HEK293 (cell line): ENCODE data around the gene SMC5.

Experiments used
- CTCF ChIA-PET: fragments of 350-600 bp; formaldehyde crosslinking; extraction: SDS; loops from one replicate; lab custom pipeline; 2021; ENCODE audit warnings: antibody characterized with exemption; lab: Yijun Ruan, JAX
- POLR2A ChIA-PET: fragments of 300-600 bp; formaldehyde crosslinking; extraction: SDS; loops from one replicate; lab custom pipeline; 2020; ENCODE audit warnings: antibody characterized with exemption, inconsistent platforms; lab: Yijun Ruan, JAX
- H3K27ac ChIP-seq: fragments of 200-500 bp; sonication (Bioruptor generic); 2 replicates; pipeline ENCODE4 v1.5.1; 2014; ENCODE audit warnings: low read depth, low read length, control low read depth, inconsistent platforms; ENCODE audit errors: extremely low read depth
- H3K36me3 ChIP-seq, 2 experiments: fragments of 200-500 bp in 1 of 2; sonication (Bioruptor generic) in 1 of 2; 1 replicate in 1 of 2; 2 replicates in 1 of 2; pipeline ENCODE4 v1.5.1; 2014 to 2017; ENCODE audit warnings: inconsistent platforms in 2 of 2, low read length in 2 of 2; ENCODE audit not compliant: control insufficient read depth in 2 of 2, insufficient read depth in 1 of 2
- H3K4me1 ChIP-seq: fragments of 200-500 bp; sonication (Bioruptor generic); 2 replicates; pipeline ENCODE4 v1.5.1; 2014; ENCODE audit warnings: mild to moderate bottlenecking, low read length, inconsistent platforms; ENCODE audit not compliant: control insufficient read depth, insufficient read depth
- H3K4me3 ChIP-seq: 2 replicates; pipeline ENCODE4 v1.5.1; 2011; ENCODE audit warnings: low read depth, mild to moderate bottlenecking, control low read depth, low read length, moderate library complexity
- H3K9me3 ChIP-seq: fragments of 200-500 bp; sonication (Bioruptor generic); 2 replicates; pipeline ENCODE4 v1.5.1; 2014; ENCODE audit warnings: low read depth, low read length, inconsistent platforms; ENCODE audit not compliant: control insufficient read depth, insufficient read depth
- BCL11A ChIP-seq: fragments of 450-650 bp; formaldehyde crosslinking; IDR thresholded peaks from 2 replicates; pipeline ENCODE4 v1.5.1; 2016; ENCODE audit warnings: low read depth, missing biosample characterization, missing genetic modification characterization
- BCL11B ChIP-seq: fragments of 450-650 bp; formaldehyde crosslinking; IDR thresholded peaks from 2 replicates; pipeline ENCODE4 v1.5.1; 2016; ENCODE audit warnings: low read depth, missing biosample characterization, missing genetic modification characterization
- MZF1 ChIP-seq: fragments of 450-650 bp; formaldehyde crosslinking; IDR thresholded peaks from 2 replicates; pipeline ENCODE4 v1.5.1; 2017; ENCODE audit warnings: missing biosample characterization, missing genetic modification characterization, borderline replicate concordance
- YY2 ChIP-seq: fragments of 450-650 bp; formaldehyde crosslinking; IDR thresholded peaks from 2 replicates; pipeline ENCODE4 v1.5.1; 2016; ENCODE audit warnings: missing biosample characterization, missing genetic modification characterization
- ZBTB8A ChIP-seq: fragments of 450-650 bp; formaldehyde crosslinking; IDR thresholded peaks from 2 replicates; pipeline ENCODE4 v1.5.1; 2016; ENCODE audit warnings: missing biosample characterization, missing genetic modification characterization
- ZFHX2 ChIP-seq: fragments of 450-650 bp; formaldehyde crosslinking; conservative IDR thresholded peaks from 2 replicates; pipeline ENCODE4 v1.5.1; 2016; ENCODE audit warnings: missing biosample characterization, missing genetic modification characterization
- ZFP3 ChIP-seq: fragments of 450-650 bp; formaldehyde crosslinking; IDR thresholded peaks from 2 replicates; pipeline ENCODE4 v1.5.1; 2016; ENCODE audit warnings: low read depth, missing biosample characterization, missing genetic modification characterization
- ZFP69B ChIP-seq: fragments of 450-650 bp; formaldehyde crosslinking; IDR thresholded peaks from 2 replicates; pipeline ENCODE4 v1.5.1; 2016; ENCODE audit warnings: missing biosample characterization, missing genetic modification characterization
- ZNF114 ChIP-seq: fragments of 450-650 bp; formaldehyde crosslinking; IDR thresholded peaks from 2 replicates; pipeline ENCODE4 v1.5.0; 2017; ENCODE audit warnings: missing biosample characterization, missing genetic modification characterization
- ZNF175 ChIP-seq: fragments of 450-650 bp; formaldehyde crosslinking; IDR thresholded peaks from 2 replicates; pipeline ENCODE4 v1.5.1; 2016; ENCODE audit warnings: missing biosample characterization, missing genetic modification characterization
- ZNF223 ChIP-seq: fragments of 450-650 bp; formaldehyde crosslinking; IDR thresholded peaks from 2 replicates; pipeline ENCODE4 v1.5.1; 2016; ENCODE audit warnings: missing biosample characterization, missing genetic modification characterization
- ZNF266 ChIP-seq: fragments of 450-650 bp; formaldehyde crosslinking; IDR thresholded peaks from 2 replicates; pipeline ENCODE4 v1.5.1; 2016; ENCODE audit warnings: missing biosample characterization, missing genetic modification characterization, low read depth
- ZNF274 ChIP-seq, 2 experiments: fragments of 200-500 bp in 1 of 2; fragments of 450-650 bp in 1 of 2; sonication (Bioruptor generic) in 1 of 2; formaldehyde crosslinking in 1 of 2; IDR thresholded peaks; 2 replicates each; pipeline versions ENCODE4 v1.5.1 to v1.6.1; 2014 to 2016; ENCODE audit warnings: borderline replicate concordance in 1 of 2, inconsistent platforms in 1 of 2, low read length in 1 of 2, missing biosample characterization in 1 of 2, missing genetic modification characterization in 1 of 2
- ZNF37A ChIP-seq: fragments of 450-650 bp; IDR thresholded peaks from 2 replicates; pipeline ENCODE4 v1.5.1; 2018; ENCODE audit warnings: missing biosample characterization, missing genetic modification characterization
- ZNF48 ChIP-seq: fragments of 450-650 bp; formaldehyde crosslinking; IDR thresholded peaks from 2 replicates; pipeline ENCODE4 v1.5.1; 2016; ENCODE audit warnings: missing biosample characterization, missing genetic modification characterization
- ZNF677 ChIP-seq: fragments of 450-650 bp; IDR thresholded peaks from 2 replicates; pipeline ENCODE4 v1.5.0; 2018; ENCODE audit warnings: missing biosample characterization, mild to moderate bottlenecking, missing genetic modification characterization, moderate library complexity
- ZNF747 ChIP-seq: fragments of 450-650 bp; formaldehyde crosslinking; IDR thresholded peaks from 2 replicates; pipeline ENCODE4 v1.5.1; 2016; ENCODE audit warnings: missing biosample characterization, missing genetic modification characterization
- ZNF777 ChIP-seq: fragments of 450-650 bp; formaldehyde crosslinking; IDR thresholded peaks from 2 replicates; pipeline ENCODE4 v1.5.1; 2017; ENCODE audit warnings: missing biosample characterization, missing genetic modification characterization, borderline replicate concordance
- TF ChIP-seq, protein P1 (sequence below): fragments of 450-650 bp; formaldehyde crosslinking; IDR thresholded peaks from 2 replicates; pipeline ENCODE4 v1.5.1; 2016; ENCODE audit warnings: missing biosample characterization, missing genetic modification characterization
- TF ChIP-seq, protein P2 (sequence below): fragments of 450-650 bp; formaldehyde crosslinking; IDR thresholded peaks from 2 replicates; pipeline ENCODE4 v1.5.1; 2016; ENCODE audit warnings: missing biosample characterization, missing genetic modification characterization
- TF ChIP-seq, protein P3 (sequence below): fragments of 450-650 bp; formaldehyde crosslinking; IDR thresholded peaks from 2 replicates; pipeline ENCODE4 v1.5.1; 2016; ENCODE audit warnings: missing biosample characterization, missing genetic modification characterization, low read depth
- TF ChIP-seq, protein P4 (sequence below): fragments of 450-650 bp; formaldehyde crosslinking; IDR thresholded peaks from 2 replicates; pipeline ENCODE4 v1.5.1; 2016; ENCODE audit warnings: missing biosample characterization, missing genetic modification characterization
- TF ChIP-seq, protein P5 (sequence below): fragments of 450-650 bp; formaldehyde crosslinking; conservative IDR thresholded peaks from 2 replicates; pipeline ENCODE4 v1.5.1; 2016; ENCODE audit warnings: low read depth, missing biosample characterization, missing genetic modification characterization

SMC5 gene

DNA sequence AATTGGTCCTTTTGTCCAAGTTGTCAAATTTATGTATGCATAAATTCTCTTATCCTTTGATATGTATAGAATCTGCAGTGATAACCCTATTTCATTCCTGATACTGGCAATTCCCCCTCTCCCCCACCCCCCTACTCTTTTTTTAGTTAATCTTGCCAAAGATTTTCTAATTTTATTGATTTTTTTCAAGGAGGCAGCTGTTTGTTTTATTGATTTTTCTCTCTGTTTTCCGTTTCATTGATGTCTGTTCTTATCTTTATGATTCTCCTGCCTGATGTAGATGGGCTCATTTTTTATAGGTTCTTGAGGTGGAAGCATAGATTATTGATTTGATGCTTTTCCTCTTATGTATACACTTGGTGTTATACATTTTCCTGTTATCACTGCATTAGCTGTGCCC is 34.4 kb downstream of the SMC5 start (continued):
- TF ChIP-seq, protein P1, sequence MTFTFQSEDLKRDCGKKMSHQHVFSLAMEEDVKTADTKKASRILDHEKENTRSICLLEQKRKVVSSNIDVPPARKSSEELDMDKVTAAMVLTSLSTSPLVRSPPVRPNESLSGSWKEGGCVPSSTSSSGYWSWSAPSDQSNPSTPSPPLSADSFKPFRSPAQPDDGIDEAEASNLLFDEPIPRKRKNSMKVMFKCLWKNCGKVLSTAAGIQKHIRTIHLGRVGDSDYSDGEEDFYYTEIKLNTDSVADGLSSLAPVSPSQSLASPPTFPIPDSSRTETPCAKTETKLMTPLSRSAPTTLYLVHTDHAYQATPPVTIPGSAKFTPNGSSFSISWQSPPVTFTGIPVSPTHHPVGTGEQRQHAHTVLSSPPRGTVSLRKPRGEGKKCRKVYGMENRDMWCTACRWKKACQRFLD = no peak
- TF ChIP-seq ZNF48 (no peak), ZNF114 (tag by site-specific recombination) (no peak), ZFP69B (tag by site-specific recombination) (no peak), YY2 (tag by site-specific recombination) (no peak)
- TF ChIP-seq, protein P2, sequence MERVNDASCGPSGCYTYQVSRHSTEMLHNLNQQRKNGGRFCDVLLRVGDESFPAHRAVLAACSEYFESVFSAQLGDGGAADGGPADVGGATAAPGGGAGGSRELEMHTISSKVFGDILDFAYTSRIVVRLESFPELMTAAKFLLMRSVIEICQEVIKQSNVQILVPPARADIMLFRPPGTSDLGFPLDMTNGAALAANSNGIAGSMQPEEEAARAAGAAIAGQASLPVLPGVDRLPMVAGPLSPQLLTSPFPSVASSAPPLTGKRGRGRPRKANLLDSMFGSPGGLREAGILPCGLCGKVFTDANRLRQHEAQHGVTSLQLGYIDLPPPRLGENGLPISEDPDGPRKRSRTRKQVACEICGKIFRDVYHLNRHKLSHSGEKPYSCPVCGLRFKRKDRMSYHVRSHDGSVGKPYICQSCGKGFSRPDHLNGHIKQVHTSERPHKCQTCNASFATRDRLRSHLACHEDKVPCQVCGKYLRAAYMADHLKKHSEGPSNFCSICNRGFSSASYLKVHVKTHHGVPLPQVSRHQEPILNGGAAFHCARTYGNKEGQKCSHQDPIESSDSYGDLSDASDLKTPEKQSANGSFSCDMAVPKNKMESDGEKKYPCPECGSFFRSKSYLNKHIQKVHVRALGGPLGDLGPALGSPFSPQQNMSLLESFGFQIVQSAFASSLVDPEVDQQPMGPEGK (tag by site-specific recombination) = no peak
- TF ChIP-seq, all 188 proteins: peak for 0

DNA sequence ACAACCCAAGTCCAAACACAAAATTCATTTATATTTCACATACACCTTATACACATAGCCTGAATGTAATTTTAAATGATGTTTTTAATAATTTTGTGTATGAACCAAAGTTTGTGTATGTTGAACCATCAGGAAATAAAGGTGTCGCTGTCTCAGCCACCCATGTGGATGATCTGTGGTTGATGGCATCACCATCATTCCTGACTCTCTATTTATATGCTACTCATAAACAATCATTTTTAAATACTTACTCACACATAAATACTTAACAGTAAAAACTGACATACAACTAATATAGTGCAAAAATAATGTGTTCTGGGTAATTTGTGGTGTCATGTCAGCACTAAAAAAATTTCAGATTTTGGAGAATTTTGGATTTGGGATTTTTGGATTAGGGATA is 38.4 kb downstream of the SMC5 start:
- H3K36me3 ChIP-seq = peaks cover 18 to 61% of the 10 kb centered on the region in 2 experiments
- H3K4me3 ChIP-seq = no peak overlapping the region
- no peak for TF ChIP-seq MZF1 (tag by site-specific recombination)
- TF ChIP-seq, protein P3, sequence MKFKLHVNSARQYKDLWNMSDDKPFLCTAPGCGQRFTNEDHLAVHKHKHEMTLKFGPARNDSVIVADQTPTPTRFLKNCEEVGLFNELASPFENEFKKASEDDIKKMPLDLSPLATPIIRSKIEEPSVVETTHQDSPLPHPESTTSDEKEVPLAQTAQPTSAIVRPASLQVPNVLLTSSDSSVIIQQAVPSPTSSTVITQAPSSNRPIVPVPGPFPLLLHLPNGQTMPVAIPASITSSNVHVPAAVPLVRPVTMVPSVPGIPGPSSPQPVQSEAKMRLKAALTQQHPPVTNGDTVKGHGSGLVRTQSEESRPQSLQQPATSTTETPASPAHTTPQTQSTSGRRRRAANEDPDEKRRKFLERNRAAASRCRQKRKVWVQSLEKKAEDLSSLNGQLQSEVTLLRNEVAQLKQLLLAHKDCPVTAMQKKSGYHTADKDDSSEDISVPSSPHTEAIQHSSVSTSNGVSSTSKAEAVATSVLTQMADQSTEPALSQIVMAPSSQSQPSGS (tag by site-specific recombination) = no peak
- TF ChIP-seq, protein P4, sequence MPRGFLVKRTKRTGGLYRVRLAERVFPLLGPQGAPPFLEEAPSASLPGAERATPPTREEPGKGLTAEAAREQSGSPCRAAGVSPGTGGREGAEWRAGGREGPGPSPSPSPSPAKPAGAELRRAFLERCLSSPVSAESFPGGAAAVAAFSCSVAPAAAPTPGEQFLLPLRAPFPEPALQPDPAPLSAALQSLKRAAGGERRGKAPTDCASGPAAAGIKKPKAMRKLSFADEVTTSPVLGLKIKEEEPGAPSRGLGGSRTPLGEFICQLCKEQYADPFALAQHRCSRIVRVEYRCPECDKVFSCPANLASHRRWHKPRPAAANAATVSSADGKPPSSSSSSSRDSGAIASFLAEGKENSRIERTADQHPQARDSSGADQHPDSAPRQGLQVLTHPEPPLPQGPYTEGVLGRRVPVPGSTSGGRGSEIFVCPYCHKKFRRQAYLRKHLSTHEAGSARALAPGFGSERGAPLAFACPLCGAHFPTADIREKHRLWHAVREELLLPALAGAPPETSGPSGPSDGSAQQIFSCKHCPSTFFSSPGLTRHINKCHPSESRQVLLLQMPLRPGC = no peak
- no peak for TF ChIP-seq ZNF777 (tag by site-specific recombination)
- TF ChIP-seq ZNF175 (tag by site-specific recombination) = no peak
- TF ChIP-seq ZNF266 (tag by site-specific recombination) = no peak
- no peak for TF ChIP-seq ZFHX2 (tag by site-specific recombination)
- no peak for TF ChIP-seq ZNF677 (tag by site-specific recombination)
- TF ChIP-seq ZFP3 (tag by site-specific recombination) = no peak
- CTCF ChIA-PET = interaction anchor here (0.7 kb wide), 2 partner anchors 651 to 1138 kb away, joined by 4 to 7 read pairs; no protein-coding TSS in a partner anchor
- no peak overlapping the region for H3K27ac ChIP-seq
- H3K9me3 ChIP-seq = no peaks in the 10 kb centered on the region
- H3K4me1 ChIP-seq = no peaks in the 10 kb centered on the region
- POLR2A ChIA-PET = no interaction called here

DNA sequence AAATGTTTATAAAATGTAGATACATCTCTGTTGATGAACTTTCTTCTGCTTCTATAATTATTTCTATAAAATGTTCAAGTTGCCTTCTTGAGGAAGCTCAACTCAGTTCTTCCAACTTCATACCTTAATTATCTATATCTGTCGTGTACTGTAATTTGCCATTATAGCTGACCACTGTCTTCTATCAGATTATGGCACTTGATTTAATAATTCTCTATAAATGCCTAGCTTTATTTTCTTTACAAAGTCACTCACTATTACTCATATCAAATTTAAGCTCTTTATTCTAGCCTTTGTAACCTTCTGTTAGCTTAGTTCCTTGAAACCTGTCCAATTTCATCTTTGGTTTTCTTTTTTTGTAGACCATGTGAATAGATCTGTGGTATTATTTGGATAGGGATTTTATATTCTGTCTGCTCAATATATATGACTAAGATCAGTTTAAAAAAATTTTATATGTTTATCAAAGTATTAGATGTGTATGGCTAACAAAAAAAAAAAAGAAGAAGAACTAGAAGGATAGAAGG is 39.5 kb downstream of the SMC5 start:
- Histone ChIP-seq H3K9me3 (no peaks in the 10 kb centered on the region), H3K4me1 (no peaks in the 10 kb centered on the region), H3K27ac (no peak overlapping the region), H3K4me3 (no peak overlapping the region), H3K36me3 (peaks cover 23 to 60% of the 10 kb centered on the region in 2 experiments)
- POLR2A ChIA-PET = interaction anchor here (0.7 kb wide), 1 partner anchor 120 kb away, joined by 3 read pairs; no protein-coding TSS in a partner anchor
- CTCF ChIA-PET = no interaction called here
- TF ChIP-seq ZNF747 (tag by site-specific recombination) (no peak), ZNF223 (tag by site-specific recombination) (no peak), ZNF37A (tag by site-specific recombination) (no peak), BCL11A (tag by site-specific recombination) (no peak), BCL11B (tag by site-specific recombination) (no peak), ZNF274 (IDR thresholded peaks at IDR 0.05; ENCODE audit: low read length) (no peak), ZNF274 (tag by site-specific recombination; IDR thresholded peaks at IDR 0.05; ENCODE audit: borderline replicate concordance) (no peak), ZBTB8A (tag by site-specific recombination) (no peak)
- TF ChIP-seq, protein P5, sequence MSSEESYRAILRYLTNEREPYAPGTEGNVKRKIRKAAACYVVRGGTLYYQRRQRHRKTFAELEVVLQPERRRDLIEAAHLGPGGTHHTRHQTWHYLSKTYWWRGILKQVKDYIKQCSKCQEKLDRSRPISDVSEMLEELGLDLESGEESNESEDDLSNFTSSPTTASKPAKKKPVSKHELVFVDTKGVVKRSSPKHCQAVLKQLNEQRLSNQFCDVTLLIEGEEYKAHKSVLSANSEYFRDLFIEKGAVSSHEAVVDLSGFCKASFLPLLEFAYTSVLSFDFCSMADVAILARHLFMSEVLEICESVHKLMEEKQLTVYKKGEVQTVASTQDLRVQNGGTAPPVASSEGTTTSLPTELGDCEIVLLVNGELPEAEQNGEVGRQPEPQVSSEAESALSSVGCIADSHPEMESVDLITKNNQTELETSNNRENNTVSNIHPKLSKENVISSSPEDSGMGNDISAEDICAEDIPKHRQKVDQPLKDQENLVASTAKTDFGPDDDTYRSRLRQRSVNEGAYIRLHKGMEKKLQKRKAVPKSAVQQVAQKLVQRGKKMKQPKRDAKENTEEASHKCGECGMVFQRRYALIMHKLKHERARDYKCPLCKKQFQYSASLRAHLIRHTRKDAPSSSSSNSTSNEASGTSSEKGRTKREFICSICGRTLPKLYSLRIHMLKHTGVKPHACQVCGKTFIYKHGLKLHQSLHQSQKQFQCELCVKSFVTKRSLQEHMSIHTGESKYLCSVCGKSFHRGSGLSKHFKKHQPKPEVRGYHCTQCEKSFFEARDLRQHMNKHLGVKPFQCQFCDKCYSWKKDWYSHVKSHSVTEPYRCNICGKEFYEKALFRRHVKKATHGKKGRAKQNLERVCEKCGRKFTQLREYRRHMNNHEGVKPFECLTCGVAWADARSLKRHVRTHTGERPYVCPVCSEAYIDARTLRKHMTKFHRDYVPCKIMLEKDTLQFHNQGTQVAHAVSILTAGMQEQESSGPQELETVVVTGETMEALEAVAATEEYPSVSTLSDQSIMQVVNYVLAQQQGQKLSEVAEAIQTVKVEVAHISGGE (tag by site-specific recombination) = no peak
